Inflammatory macrophage (primary cell): ENCODE results near the gene RMND5B.
A peak's percentile ranks its signal among the peaks of the same experiment; 100 is the strongest.
"Not testable (repeated sequence)": the region's sequence is repeated elsewhere in the genome, so short reads cannot be mapped to it uniquely, and the experiment has no call there.

Experiments used
- DNase-seq, 2 donors: peaks; one replicate each; pipeline ENCODE4 v3.0.0-alpha.2; 2020 to 2022

Gene RMND5B

GRCh38 chr5:178113841-178114324 is 16.9 kb upstream of the RMND5B start:
- DNase-seq = no peak

DNA sequence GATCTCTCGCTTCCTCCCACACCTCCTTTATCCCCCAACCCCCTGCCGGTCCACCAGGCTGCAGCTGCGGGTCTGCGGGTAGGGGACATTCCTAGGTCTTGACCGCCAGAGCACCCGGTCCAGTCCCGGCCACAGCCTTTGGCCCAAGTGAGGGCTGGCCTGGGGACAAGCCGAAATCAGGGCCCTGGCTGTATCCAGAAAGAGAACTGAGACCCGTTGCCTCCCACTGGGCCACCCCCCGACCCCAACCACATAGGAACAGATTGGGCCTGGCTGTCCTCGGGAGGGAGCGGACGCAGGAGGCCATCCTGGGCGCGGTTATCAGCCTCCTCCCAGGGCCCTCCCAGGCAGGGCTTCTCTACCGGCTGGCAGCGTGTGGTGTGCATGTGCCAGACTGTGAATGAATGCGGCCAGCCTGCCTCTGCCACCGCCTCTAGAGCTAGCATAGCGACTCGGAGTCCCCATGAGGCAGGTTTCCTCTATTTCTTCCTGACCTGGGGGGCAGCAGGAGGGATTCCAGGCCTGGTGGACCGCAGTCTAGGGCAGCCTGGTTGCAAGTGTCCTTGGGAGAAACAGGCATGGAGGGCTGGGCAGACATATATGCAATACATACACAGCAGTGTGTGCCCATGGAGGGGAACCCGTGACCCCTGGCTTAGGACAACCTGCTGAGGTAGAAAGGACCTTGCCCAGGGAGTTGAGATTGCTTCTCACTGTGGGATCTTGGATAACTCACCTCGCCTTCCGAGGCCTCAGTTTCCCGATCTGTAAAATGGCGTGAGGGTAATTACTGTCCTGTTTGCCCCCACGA is 16.3 kb upstream of the RMND5B start:
- no peak for DNase-seq

- no peak for DNase-seq
Measured at GRCh38 chr5:178115136-178115813, 15.5 kb upstream of the RMND5B start.

DNA sequence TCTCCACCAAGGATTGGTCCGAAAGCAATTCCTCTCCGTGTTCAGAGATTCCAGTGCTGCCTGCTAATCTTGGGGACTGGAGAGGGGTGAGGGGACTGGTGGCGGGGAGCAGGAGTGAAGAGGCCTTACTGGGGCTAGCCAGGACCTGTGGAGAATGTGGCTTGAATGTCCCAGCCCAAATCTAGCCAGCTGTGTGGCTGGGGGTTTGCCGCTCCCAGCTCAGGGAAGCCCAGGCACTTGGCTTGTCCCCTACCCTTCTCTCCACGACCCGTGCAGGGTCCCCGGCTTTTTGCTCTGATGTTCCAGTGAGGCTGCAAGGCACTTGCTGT is 15.0 kb upstream of the RMND5B start:
- no peak for DNase-seq

DNA sequence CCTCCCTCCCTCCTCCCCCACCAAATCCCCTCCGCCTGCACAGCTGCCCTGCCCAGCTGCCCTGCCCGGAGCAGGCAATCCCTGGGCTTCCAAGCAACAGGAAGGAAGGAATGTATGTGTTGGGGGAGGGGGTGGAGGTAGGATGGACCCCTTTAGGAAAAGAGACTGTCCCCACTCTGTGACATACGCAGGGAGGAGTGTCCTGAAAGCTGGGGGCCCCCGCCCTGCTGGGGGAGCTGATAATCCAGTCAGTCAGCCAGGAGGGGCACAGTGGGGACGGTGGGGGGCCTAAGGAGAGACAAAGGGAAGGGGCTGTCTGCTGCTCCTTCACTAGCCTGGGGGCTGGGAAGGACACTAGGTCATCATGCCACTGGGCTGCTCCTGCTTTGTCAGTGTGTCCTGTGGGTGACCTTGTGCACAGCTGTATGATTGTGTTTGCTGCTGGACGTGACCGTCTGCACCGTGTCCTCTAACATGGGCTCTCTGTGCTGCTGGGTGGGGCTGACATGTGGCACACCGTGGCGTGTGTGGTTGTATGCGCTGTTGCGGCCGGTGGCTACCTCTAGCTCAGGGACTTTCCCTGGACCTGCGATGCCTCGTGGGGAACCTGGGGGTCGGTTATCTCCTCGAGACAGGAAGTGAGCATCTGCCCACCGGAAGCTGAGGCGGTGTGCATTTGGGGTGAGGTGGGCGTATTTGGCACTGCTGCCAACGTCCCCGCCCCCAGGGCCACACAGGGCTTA is 14.5 kb upstream of the RMND5B start:
- DNase-seq = peak in 1 of 2 donors; percentile 21

GRCh38 chr5:178117923-178118701 is 12.7 kb upstream of the RMND5B start:
- no peak for DNase-seq

DNA sequence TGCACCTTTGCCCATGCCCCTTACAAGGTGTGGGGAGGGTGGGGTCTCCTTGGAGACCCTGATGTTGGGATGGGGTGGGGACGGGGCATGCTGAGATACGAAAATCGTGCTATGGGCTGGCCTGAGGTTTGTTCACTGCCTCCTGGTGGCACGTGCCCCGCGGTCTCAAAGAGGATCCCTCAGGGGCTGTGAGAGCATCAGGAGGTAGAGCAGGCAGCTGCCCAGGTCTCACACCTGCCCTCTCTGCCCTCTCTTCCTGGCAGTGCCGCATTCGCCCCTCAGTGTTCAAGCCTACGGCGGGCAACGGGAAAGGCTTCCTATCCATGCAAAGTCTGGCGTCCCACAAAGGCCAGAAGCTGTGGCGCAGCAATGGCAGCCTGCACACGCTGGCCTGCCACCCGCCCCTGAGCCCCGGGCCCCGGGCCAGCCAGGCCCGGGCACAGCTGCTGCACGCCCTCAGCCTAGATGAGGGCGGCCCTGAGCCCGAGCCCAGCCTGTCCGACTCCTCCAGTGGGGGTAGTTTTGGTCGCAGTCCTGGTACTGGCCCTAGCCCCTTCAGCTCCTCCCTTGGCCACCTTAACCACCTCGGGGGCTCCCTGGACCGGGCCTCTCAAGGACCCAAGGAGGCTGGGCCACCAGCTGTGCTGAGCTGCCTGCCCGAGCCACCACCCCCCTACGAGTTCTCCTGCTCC is 10.8 kb upstream of the RMND5B start:
- no peak for DNase-seq

DNA sequence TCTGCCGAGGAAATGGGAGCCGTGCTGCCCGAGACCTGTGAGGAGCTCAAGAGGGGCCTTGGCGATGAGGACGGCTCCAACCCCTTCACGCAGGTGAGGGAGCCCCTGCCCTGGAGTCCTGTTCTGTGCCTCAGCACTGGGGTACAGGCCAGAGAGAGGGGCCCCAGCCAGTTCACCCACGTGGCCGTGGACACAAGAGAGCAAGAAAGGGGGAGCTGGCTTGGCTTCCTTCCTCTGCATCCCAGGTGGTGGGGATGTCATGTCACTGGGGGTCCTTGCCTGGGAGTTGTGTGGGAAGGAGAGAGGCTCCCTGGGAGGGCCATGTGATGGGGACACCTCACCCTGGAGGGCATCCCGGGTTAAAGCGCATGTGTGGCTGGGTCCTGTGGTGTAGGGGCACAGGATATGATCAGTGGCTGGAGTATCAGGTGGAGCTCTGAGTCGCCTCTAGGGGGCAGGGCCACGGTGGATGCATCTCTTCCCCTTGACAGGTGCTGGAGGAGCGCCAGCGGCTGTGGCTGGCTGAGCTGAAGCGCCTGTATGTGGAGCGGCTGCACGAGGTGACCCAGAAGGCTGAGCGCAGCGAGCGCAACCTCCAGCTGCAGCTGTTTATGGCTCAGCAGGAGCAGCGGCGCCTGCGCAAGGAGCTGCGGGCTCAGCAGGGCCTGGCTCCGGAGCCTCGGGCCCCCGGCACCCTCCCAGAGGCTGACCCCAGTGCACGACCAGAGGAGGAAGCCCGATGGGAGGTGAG is 10.0 kb upstream of the RMND5B start:
- peak; percentile 8 to 40 for DNase-seq

DNA sequence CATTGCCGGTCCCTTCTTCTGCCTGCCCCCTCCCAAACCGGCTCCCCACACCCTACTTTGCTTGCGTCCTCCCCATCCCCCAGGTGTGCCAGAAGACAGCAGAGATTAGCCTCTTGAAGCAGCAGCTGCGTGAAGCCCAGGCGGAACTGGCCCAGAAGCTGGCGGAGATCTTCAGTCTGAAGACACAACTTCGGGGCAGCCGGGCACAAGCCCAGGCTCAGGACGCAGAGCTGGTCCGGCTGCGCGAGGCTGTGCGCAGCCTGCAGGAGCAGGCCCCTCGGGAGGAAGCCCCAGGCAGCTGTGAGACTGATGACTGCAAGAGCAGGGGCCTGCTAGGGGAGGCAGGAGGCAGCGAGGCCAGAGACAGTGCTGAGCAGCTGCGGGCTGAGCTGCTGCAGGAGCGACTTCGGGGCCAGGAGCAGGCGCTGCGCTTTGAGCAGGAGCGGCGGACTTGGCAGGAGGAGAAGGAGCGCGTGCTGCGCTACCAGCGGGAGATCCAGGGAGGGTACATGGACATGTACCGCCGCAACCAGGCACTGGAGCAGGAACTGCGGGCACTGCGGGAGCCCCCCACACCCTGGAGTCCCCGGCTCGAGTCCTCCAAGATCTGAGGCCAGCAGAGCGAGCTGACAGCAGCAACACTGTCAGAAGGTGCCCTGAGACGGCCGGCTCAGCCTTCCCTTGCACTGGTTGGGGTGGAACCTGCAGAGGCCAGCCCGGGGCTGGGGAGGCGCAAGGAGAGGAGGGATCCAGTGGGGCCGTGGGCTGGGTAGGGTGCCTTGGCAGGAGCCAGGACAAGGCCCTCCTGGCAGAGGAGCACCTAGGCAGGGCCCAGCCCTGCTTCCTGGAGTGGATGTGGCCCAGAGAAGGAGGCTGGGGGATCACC is 9.2 kb upstream of the RMND5B start:
- DNase-seq = no peak

DNA sequence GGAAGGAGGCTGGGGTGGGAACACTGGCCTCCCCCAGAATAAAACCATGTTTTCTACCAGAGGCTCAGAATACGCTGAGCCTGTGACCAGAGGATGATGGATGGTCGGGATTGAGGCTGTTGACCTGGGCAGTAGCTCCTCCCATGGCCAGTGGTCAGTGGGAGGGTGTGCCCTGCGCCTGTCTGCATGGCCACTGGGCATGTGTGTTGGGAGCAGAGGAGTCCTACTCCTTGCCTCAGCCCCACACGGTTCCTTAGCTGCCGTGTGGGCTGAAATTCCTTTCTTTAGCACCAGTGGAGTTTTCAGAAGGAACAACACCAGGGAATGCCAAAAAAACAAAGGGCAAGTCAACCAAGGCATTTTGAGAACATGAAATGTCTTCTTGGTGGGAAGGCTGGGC is 8.5 kb upstream of the RMND5B start:
- DNase-seq = no peak

DNA sequence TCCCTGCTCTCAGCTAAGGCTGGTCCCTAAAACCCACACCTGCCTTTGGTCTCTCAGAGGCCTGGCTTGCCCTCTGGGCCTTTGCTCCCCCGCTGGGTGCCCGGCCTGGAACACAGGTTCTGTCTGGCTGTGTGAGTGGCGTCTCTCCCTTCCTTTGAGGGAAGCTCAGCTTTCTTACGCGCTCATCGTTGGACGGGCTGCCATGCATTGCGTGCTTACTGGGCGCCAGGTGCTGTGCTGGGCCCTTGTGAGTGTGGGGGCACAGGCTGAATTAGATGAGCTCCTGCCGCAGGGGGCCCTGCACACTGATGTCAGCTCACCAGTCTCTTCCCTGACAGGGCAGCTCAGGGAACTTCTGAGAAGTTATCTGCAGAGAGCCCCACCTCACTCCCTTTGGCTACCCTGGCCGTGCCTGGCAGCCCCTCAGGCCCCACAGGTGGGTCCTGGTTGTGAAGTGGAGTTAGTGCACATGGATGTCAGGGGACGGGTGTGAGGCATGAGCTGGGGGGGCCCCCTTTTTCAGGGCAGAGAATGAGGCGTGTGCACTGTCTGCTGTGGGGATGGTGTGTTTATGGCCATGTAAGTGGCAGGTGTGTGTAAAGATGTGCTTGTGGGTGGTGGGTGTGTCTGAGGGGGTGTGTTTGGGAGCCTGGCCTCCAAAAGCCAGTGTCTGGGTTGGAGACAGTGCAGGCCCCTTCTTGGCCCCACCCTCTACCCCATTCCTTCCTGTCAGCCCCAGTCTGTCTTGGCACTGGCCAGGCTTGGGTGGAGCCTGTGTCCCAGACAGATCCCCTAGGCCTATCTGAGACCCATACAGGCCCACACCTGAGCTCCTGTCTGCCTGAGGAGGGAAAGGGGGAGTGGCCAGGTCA is 7.5 kb upstream of the RMND5B start:
- no peak for DNase-seq

- no peak for DNase-seq
Measured at GRCh38 chr5:178123966-178124925, 6.6 kb upstream of the RMND5B start.

DNA sequence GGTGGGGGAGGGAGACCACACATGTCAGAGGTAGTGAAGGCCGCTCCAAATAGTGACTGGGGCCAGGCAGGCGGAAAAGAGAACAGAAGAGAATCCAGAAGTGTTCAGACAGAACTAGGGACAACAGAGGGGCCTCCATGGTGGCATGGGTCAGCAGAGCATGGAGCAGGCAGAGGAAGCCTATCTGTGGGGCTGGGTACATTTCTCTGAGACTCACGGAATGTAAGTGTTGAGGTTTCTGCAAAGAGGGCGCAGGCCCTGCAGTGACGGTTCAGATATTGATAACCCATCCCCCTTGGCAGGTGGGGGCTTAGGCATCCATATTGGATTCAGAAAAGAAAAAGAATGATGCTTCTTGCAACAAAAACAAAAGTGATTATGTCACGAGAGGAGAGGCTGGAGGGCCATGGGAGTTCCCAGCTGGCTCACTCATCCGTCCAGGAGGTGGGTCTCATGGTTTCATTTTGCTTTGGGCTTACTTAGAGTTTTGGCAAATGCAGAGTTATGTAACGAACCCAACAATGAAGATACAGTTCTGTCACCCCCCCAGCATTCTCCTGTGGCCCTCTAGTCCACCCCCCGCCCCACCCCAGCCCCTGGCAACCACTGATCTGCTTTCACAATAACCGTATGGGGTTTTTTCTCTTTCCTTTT is 5.4 kb upstream of the RMND5B start:
- no peak for DNase-seq

DNA sequence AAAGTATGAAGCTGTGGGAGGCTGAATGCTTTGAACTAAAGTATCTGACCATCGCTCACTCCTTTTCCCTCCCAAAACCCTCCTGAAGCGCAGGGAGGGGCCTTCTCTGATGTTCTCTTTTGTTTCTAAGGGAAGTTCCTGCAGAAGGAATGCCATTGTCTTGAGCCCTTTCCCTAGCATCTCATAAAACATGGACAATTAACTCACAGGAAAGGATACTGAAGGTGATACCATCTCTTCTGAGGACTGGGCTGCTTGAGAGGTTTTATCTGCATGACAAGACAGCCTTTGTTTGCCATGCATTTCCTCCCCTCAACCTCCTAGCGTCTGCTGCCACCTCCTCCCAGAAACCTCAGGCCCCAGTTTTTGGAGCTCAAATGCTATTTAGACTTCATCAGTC is 4.3 kb upstream of the RMND5B start:
- no peak for DNase-seq

DNA sequence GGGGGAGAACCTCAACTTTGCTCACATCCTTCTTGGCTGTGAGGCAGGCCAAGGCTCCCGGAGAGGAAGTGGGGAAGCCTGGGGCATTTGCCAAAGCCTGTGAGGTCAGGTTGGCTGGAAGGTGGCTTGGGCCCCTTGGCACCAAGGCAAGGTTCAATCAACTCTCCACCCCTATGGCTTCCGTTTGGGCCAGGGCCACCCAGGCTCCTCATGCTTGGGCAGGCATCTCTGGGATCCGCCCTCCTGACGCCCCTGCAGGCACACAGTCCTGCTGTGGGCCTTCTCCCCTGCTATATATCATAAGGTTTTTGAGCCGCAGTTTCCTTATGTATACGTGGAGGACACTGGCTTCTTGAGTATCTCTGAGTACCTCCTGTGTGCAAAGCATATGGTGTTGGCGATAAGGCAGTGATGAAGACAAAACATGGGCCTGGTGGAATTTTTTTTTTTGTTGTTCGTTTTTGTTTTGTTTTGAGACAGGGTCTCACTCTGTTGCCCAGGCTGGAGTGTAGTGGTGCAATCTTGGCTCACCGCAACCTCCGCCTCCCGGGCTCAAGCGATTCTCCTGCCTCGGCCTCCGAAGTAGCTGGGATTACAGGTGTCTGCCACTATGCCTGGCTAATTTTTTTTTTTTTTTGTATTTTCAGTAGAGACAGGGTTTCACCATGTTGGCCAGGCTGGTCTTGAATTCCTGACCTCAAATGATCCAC is 3.4 kb upstream of the RMND5B start:
- not testable (repeated sequence) for DNase-seq

DNA sequence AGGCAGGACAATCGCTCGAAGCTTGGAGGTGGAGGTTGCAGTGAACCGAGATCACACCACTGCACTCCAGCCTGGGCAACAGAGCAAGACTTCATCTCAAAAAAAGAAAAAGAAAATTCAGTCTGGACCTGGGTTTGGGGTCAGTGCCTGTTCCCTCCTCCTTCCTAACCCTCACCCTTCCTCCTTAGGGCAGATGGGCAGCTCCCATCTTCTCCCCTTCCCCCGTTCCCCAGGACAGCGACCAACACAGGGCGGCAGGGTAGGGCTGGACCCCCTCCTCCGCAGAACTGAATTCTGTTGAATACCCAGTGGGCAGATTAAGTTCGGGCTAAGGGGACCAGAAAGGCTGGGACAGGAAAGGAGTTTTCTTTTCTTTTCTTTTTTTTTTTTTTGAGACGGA is 1.5 kb upstream of the RMND5B start:
- no peak for DNase-seq

GRCh38 chr5:178130234-178130575 is 609 bp upstream of the RMND5B start:
- not testable (repeated sequence) for DNase-seq
